AG04450 (cell line): ENCODE results near the gene LRRC37A3. TPM values are rescaled to one million over a fixed set of nuclear protein-coding genes. Genes with fewer than 3 reads are reported as not detected.
A peak's percentile ranks its signal among the peaks of the same experiment; 100 is the strongest.
"Not testable (repeated sequence)": the region's sequence is repeated elsewhere in the genome, so short reads cannot be mapped to it uniquely, and the experiment has no call there.

ENCODE experiments used
- CTCF ChIA-PET: fragments of 300-600, 350-600 bp; formaldehyde crosslinking; extraction: SDS; loops from one replicate; lab custom pipeline; 2022; ENCODE audit warnings: antibody characterized with exemption, inconsistent platforms; lab: Charles Lee
- POLR2A ChIA-PET: fragments of 350-600 bp; formaldehyde crosslinking; extraction: SDS; loops from one replicate; lab custom pipeline; 2021; ENCODE audit warnings: antibody characterized with exemption, inconsistent platforms; lab: Yijun Ruan, JAX
- DNase-seq: peaks from one replicate; pipeline ENCODE4 v3.0.0-alpha.2; 2011; ENCODE audit warnings: low read depth, low spot score
- H3K27ac ChIP-seq: one replicate; pipeline ENCODE4 v1.5.1; 2012; ENCODE audit warnings: low read depth, low read length, control low read depth
- H3K27me3 ChIP-seq: one replicate; pipeline ENCODE4 v1.6.0; 2012; ENCODE audit warnings: low read length; ENCODE audit not compliant: control insufficient read depth, insufficient read depth
- H3K4me3 ChIP-seq: 2 replicates; pipeline ENCODE4 v1.5.1; 2011; ENCODE audit warnings: mild to moderate bottlenecking, low read depth, low read length, control low read depth
- H3K9me3 ChIP-seq: 2 replicates; pipeline ENCODE4 v1.5.1; 2012; ENCODE audit warnings: low read length; ENCODE audit not compliant: control insufficient read depth, insufficient read depth
- CTCF ChIP-seq: IDR thresholded peaks from 2 replicates; pipeline ENCODE4 v1.5.1; 2011; ENCODE audit warnings: low read depth, low read length, control low read depth, inconsistent platforms
- polyA minus RNA-seq: library from RNA; depleted of rRNA, polyadenylated mRNA; stranded (reverse); fragments of >200 nt; gene quantifications from 2 replicates; pipeline ENCODE4 v1.2.3, GENCODE V29; 2011; rRNA and poly(A)+ RNA removed
- polyA plus RNA-seq: library from polyadenylated mRNA; depleted of rRNA; stranded (reverse); fragments of >200 nt; gene quantifications from 2 replicates; pipeline ENCODE4 v1.2.3, GENCODE V29; 2011; rRNA removed

LRRC37A3 gene
- polyA plus RNA-seq (2.3 and 3.5 TPM in 2 replicates), polyA minus RNA-seq (5.3 and 8.7 TPM in 2 replicates)

DNA sequence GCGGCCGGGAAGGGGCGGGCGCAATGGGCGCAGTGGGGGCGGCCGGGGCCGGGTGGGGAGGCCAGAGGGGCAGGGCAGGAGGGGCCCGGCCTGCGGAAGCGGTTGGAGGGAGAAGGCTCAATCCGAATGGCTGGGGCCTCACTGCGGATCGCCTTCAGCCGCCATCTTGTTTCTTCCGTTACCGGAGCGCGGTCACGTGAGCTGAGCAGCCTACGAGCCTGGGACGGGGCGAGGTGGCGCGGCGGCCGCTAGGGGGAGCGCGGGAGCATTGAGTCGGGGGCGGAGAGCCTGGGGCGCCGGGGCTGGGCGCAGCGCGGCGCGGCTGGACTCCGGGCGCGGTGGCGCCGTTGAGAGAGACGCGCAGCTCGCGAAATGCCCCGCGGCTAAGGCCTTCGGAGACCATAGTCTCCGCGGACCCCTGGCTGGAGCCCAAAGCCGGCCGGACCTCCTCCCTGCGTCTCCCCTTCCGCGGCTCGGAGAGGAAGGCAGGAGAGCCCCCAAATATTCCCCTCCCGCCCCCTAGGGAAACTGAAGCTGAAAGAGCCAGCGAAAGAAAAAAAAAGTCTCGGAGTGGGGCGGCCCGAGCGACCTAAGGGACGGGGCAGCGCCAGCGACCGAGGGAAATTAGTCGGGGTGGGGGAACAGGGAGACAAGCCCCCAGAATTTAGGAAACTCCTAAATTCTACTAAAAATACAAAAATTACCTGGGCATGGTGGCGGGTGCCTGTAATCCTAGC is at the start of gene LRRC37A3:
Gene LRRC37A3, minus strand, starts transcription at position 190 of the 737 bp plus-strand sequence. CDS start 22,221 bp downstream, outside the sequence.
- Histone ChIP-seq H3K4me3 (peak within 1 kb of the TSS; percentile 65), H3K27ac (peak within 1 kb of the TSS; percentile 39)
- peak; percentile 63 for DNase-seq
- H3K27me3 ChIP-seq, H3K9me3 ChIP-seq: not testable (repeated sequence)
- ChIA-PET POLR2A (interaction anchor here (0.7 to 1.1 kb wide), 4 partner anchors 40 to 217 kb away, joined by 3 to 4 read pairs (median 4); no protein-coding TSS in a partner anchor), CTCF (interaction anchor here (0.6 to 1.2 kb wide), 9 partner anchors 8 to 187 kb away, joined by 3 to 8 read pairs (median 4); no protein-coding TSS in a partner anchor)
- peak; percentile 64 for TF ChIP-seq CTCF

DNA sequence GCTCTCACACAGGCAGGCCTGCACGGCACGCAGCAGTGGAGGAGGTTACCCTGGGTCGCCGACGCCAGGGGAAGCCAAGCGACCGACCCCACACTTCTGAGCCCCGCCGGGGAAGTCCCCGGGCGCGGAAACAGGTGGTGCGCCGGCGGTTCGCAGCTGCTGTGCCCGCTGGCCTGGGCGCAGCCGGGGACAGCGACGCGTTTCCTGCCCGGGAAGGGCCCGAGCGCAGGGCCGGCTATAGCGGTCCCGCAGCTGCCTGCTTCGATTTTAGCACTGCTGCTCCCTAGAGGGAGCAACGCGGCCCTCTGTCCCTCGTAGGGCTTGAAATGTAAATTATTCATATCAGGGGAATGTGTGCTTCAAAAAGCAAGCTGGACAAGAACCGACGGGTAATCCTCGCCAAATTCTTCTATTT is 46.6 kb upstream of the LRRC37A3 start:
- DNase-seq, H3K27me3 ChIP-seq, CTCF ChIA-PET, H3K27ac ChIP-seq, H3K9me3 ChIP-seq: not testable (repeated sequence)
- peak overlapping the region; percentile 47 for H3K4me3 ChIP-seq
- POLR2A ChIA-PET, result interaction anchor here (0.7 kb wide), 1 partner anchor 101 kb away, joined by 3 read pairs; no protein-coding TSS in a partner anchor
- TF ChIP-seq CTCF, result peak; percentile 52

GRCh38 chr17:64965256-64965872 is 46.1 kb upstream of the LRRC37A3 start:
- CTCF ChIA-PET, result not testable (repeated sequence)
- POLR2A ChIA-PET, result interaction anchor here (0.7 kb wide), 1 partner anchor 102 kb away, joined by 3 read pairs; no protein-coding TSS in a partner anchor

DNA sequence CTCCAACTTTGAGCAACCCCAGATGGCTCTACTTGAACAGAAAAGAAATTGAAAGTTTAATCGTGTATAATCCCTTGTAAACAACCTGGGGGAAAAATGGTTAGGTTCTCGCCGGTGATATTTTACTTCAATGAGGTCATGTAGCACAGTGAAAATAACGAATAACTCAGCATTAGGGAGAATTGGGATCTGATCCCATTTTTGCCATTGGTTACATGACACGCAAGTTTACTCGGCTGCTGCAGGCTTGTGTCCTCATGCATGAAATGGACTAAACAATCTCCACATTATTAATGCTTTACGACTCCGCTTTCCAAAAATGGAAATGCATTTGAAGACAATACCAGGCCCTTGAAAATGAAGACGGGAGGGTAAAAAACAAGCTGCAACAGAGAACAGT is 45.5 kb upstream of the LRRC37A3 start:
- Histone ChIP-seq H3K27ac (no peak overlapping the region), H3K9me3 (no peaks in the 10 kb centered on the region), H3K27me3 (no peaks in the 10 kb centered on the region), H3K4me3 (no peak overlapping the region)
- CTCF ChIA-PET, result interaction anchor here (0.8 kb wide), 1 partner anchor 38 kb away, joined by 3 read pairs; no protein-coding TSS in a partner anchor
- no peak for TF ChIP-seq CTCF
- DNase-seq, result no peak
- POLR2A ChIA-PET, result no interaction called here

More at GRCh38 chr17:64965256-64965872, 46.1 kb upstream of the LRRC37A3 start:
- H3K27me3 ChIP-seq, H3K9me3 ChIP-seq, DNase-seq, H3K27ac ChIP-seq: not testable (repeated sequence)
- peak overlapping the region; percentile 47 for H3K4me3 ChIP-seq

GRCh38 chr17:64963814-64964213 is 44.5 kb upstream of the LRRC37A3 start:
- H3K27me3 ChIP-seq, H3K9me3 ChIP-seq, POLR2A ChIA-PET, DNase-seq, H3K4me3 ChIP-seq, H3K27ac ChIP-seq: not testable (repeated sequence)
- CTCF ChIA-PET, result interaction anchor here (0.8 kb wide), 1 partner anchor 37 kb away, joined by 3 read pairs; no protein-coding TSS in a partner anchor
